C4-2B (cell line): ENCODE results near the gene CNPPD1.

Source experiments
- ZFX ChIP-seq: fragments of 450-650 bp; IDR thresholded peaks from 2 replicates; pipeline ENCODE4 v1.6.1; 2017
- TF ChIP-seq, protein P1 (sequence below): fragments of 450-650 bp; conservative IDR thresholded peaks from 2 replicates; pipeline ENCODE4 v1.5.1; 2017; ENCODE audit warnings: mild to moderate bottlenecking

DNA sequence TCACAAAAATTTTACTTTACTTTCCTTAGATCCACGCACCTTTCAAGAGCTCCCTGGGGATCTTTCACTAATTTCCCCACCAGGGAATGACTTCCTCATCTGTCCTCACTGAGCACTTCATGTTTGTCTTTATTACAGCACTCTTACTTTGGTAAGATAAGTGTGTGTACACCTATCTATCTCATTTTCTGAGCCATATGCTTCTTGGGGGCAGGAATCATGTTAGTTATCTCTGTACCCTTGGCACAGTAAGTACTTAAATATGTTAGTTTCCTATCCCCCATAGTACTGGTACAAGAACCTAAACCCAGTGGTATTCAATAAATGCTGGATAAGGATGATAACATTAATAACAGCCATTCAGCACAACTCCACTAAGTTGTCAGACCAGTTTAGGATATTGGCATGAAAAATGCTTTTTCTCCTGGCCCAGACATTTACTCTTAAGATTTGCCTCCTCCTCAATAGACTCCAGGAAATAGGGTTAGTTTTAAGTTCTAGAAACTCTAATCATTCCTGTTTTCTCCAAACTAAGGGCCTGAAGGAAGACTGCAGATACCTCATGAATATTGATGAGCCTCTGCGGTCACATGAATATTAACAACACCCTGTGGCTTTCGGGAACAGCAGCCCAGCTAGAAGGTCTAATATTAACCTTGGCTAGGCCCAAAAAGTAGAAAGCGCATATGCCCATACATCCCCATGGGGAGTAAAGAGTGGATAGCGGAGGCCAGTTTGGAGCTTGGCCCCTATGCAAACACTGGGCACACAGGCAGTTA, 54.3 kb downstream of the CNPPD1 start:
- TF ChIP-seq, protein P1, sequence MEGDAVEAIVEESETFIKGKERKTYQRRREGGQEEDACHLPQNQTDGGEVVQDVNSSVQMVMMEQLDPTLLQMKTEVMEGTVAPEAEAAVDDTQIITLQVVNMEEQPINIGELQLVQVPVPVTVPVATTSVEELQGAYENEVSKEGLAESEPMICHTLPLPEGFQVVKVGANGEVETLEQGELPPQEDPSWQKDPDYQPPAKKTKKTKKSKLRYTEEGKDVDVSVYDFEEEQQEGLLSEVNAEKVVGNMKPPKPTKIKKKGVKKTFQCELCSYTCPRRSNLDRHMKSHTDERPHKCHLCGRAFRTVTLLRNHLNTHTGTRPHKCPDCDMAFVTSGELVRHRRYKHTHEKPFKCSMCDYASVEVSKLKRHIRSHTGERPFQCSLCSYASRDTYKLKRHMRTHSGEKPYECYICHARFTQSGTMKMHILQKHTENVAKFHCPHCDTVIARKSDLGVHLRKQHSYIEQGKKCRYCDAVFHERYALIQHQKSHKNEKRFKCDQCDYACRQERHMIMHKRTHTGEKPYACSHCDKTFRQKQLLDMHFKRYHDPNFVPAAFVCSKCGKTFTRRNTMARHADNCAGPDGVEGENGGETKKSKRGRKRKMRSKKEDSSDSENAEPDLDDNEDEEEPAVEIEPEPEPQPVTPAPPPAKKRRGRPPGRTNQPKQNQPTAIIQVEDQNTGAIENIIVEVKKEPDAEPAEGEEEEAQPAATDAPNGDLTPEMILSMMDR, result no peak
- TF ChIP-seq ZFX, result no peak
